CD4-positive, alpha-beta T cell treated with Interferon alpha-2 for 1 hour (primary cell): ENCODE measurements around the gene PEMT.

ENCODE experiments used
- DNase-seq, 2 donors: peaks; one replicate each; pipeline ENCODE4 v3.0.0-alpha.2; 2020 to 2022

The PEMT gene

GRCh38 chr17:17511881-17512858 is 79.3 kb downstream of the PEMT start:
- DNase-seq, result no peak

DNA sequence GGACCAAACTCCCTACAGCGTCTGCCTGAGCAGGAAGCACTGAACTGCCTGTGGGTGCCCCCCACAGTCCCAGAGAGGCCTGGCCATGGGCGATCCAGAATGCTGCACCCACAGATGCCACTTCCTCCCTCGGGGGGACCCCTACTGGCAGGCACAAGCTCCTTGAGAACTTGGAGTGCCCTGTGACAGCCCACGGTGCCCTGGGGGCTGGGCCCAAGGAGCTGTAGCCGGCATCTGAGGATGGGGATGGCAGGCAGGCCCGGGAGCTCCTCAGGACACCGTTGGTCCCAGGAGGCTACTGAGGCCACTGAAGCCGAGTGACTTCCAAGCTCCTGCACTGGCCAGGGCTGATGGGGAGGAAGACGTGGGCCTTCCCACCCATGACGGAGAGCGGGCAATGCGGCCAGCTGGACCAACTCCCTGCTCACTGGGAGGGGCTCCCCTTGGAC is 80.2 kb downstream of the PEMT start:
- no peak for DNase-seq

DNA sequence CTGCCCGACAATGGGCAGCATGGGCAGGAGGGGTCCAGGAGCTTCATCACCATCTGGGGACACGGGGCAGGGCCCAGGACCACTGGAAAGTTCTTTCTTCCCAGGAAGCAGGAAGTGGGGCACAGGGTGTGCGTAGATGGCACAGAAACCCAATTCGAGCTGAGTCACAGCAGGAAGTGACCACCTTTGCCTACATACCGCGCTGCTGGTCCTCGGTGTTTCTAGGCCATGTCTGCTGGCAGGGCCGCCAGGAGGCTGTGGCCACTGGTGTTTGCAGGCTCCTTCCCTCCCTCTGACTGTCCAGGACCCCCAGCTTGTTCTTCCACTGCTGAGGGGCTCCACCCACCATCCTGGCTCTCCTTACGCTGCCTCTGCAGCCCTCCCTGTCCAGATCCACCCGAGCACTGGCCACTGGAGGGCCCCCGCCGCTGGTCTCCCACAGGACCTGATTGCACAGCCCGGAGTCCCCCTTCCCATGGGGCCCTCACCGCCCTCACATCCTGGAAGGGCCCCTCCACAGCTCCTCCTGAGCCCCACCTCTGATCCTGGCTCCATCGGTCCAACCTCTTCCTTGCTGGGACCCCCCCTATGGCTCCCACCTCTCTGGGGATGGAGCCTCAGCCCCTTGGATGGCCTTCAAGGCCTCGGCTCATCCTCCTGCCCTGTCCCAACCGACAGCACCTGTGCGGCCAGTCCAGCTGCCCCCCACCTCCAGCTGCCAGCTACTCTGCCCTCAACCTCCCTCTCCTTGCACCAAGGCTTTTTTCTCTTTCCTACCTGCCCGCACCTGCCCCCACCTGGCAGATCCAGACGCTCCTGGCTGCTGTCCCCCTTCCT is 80.8 kb downstream of the PEMT start:
- DNase-seq, result no peak

- no peak for DNase-seq
Observed at GRCh38 chr17:17509601-17510425, 81.7 kb downstream of the PEMT start.

GRCh38 chr17:17508646-17509591 is 82.6 kb downstream of the PEMT start:
- no peak for DNase-seq

DNA sequence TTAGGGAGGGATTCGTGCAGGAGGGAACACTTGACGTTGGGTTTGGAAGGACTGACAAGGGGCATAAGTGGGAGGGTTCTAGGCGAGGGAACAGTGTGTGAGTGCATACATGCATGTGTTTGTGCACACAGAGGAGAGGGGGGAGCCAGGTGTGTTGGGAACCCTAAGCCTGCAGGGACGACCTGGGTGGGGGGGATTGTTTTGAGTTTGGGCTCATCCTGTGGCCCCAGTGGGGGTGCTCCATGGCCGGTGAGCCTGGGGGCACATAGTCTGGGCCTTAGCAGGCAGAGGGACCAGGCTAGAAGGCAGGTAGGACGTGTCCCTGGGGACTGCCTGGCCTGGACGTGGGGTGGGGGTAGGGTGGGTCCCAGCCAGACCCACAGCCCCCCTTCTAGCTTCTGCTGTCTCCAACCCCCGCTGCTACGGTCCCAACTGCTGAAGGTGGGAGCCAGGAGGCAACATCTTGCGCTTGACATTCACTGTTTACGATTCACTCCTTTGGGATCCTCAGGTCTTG is 83.4 kb downstream of the PEMT start:
- no peak for DNase-seq

GRCh38 chr17:17507465-17508011 is 84.0 kb downstream of the PEMT start:
- DNase-seq, result no peak

DNA sequence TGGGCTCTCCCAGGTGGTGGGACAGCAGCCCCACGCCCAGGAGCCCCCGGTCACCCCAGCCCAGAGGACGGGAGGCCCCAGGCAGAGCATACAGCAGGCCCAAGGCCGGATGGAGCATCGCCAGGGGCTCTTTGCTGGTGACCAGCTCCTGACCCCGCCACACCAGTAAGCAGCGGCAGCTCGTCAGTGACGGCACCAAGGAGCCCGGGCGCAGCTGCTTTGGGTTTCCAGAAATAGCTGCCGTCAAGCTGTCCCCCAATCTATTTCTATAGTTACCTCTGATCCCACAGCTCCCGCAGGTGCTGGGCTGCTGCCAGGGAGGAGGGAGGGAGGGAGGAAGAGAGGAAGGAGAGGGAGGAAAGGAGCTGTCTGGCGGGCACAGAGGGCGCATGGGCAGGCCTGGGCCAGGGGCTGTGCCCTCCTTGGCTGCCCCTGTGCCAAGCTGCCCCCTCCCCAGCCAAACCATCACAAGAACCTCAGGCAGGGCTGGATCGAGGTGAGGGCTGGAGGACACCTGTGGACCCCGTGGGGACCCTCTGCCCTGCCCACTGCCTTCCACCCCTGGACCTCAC is 84.5 kb downstream of the PEMT start:
- DNase-seq, result no peak

- no peak for DNase-seq
Observed at GRCh38 chr17:17506181-17506741, 85.2 kb downstream of the PEMT start.

DNA sequence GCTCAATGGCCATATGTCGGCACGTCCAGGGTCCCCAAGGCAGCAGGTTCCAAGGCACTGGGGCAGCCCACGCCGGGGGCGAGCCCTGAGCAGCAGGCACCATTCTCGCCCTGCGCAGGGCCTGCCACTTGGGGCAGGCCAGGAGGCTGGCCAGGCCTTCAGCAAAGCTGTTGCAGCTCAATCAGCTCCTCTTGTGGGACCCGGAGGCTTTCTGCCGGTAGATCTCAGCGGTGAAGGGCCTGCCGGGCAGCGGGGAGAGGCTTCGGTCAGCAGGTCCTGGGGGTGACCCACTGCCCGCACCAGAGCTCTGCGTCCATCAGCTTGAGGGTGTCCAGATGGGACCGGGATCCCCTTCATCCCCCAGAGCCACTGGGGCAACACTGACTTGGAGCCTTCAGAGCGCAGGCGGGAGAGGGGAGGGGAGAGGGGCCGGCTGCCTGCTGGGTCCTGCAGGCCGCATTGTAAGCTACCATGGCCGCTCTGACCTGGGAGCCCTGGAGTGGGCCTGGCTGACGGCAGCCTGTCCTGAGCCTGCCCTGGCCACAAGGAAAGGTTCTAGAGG is 85.8 kb downstream of the PEMT start:
- DNase-seq, result no peak

GRCh38 chr17:17505151-17505550 is 86.4 kb downstream of the PEMT start:
- no peak for DNase-seq

GRCh38 chr17:17504341-17505140 is 87.0 kb downstream of the PEMT start:
- no peak for DNase-seq

DNA sequence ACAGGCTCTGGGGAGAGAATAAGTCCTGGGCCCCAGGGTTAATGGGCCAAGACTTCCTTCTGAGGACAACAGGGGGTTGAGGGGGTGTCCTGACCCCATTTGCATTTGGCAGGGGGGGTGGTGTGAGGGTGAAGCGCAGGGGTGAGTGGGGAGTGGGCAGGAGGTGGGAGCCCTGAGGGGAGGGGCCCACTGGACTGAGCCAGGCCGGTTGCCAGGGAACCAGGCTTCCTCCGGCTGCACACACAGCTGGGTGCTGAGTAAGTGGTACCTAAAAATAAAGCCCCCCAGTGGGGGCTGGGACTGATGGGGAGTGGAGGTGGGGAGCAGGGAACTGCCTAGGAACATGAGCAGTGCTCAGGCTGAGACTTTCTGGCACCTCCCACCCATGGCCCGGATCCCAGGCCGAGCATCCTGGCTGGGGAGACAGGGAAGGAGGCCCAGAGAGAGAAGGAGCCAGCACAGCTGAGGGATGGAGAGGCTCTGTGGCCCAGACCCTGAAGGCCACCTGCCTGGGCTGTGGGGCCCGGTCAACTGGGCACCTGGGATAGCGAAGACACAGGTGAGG is 87.9 kb downstream of the PEMT start:
- no peak for DNase-seq

DNA sequence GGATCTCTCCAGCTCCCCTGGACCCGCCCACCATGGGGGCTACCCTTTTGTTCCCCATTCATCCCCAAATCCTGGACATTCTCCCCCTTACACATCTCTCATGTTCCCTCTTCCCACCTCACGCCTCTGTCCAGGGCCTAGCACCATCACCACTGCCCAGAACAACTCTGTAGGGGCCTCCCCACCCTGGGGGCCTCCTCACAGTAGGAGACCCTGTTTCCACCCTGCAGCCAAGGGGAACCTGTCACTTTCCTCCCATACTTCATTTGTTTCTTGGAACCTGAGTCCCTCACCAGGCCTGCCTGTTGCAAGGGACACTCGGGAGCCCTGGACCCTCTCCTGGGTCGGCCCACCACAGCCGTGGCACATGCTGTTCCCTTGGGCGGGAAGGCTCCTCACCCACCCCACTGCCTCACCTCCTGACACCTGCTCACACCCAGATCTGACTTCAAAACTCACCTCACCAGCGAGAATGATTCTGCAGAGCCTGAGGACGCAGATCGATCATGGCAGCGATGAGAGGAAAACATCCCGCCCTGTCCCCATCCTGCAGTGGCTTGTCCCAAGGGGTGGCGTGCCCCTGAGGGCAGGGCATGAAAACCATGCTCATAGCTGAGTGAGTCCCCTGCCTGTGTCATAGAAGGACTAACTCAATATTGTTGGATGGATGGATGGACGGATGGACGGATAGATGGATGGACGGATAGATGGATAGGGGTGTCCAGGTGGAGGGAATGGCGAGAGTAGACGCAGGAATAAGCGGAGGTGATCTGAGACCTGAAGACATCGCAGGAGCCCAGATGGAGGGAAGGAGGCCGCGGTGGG is 88.6 kb downstream of the PEMT start:
- no peak for DNase-seq

GRCh38 chr17:17500999-17501605 is 90.4 kb downstream of the PEMT start:
- DNase-seq, result no peak

DNA sequence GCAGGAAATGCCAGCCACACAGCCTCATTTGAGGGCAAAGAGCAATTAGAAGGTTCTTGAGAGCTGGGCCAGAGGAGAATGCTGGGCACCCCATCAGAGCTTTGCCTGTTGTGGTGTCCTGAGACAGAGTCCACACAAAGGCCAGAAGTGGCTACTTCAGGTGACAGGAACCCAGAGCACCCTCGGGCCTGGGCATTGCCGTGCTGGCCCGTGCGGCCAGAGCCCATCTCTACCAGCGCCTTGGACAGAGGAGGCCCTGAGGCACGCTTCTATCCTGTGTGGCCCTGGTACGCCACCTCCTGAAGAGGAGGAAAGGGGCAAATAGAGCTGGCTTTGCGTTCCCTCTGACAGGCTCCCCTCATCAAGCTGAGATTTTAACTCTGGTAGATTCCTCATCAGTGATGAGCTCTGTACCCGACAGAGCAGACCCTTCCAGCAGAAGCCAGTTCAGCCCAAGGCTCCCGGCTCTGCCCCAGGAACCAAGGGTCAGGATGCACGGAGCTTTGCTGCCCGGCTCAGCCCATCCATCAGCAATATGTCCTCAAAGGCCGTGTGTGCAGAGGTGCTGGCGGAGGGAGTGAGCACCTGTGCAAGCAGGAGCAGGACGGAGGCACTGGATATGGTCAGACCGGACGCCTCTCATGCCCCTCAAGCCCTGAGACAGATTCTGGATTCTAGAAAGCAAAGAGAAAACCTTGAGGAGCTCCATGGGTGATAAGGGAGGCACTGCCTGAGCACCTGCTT is 91.9 kb downstream of the PEMT start:
- no peak for DNase-seq
